Measurements from ENCODE around the gene TMEM185A.
"Not testable (repeated sequence)": the region's sequence is repeated elsewhere in the genome, so short reads cannot be mapped to it uniquely, and the experiment has no call there.

The TMEM185A gene

GRCh38 chrX:149549701-149550100 lies 81.9 kb downstream of the TMEM185A start, which contains the start of gene HSFX3:
Gene HSFX3, minus strand, starts transcription at chrX:149549924. Its CDS starts 72 bp downstream, at chrX:149549852.
- not testable (repeated sequence) for DNase-seq

GRCh38 chrX:149547782-149548181 lies 83.8 kb downstream of the TMEM185A start:
- DNase-seq, result not testable (repeated sequence)

GRCh38 chrX:149546962-149547361 lies 84.6 kb downstream of the TMEM185A start:
- not testable (repeated sequence) for DNase-seq
